ENCODE results near the gene SP140.

DNA sequence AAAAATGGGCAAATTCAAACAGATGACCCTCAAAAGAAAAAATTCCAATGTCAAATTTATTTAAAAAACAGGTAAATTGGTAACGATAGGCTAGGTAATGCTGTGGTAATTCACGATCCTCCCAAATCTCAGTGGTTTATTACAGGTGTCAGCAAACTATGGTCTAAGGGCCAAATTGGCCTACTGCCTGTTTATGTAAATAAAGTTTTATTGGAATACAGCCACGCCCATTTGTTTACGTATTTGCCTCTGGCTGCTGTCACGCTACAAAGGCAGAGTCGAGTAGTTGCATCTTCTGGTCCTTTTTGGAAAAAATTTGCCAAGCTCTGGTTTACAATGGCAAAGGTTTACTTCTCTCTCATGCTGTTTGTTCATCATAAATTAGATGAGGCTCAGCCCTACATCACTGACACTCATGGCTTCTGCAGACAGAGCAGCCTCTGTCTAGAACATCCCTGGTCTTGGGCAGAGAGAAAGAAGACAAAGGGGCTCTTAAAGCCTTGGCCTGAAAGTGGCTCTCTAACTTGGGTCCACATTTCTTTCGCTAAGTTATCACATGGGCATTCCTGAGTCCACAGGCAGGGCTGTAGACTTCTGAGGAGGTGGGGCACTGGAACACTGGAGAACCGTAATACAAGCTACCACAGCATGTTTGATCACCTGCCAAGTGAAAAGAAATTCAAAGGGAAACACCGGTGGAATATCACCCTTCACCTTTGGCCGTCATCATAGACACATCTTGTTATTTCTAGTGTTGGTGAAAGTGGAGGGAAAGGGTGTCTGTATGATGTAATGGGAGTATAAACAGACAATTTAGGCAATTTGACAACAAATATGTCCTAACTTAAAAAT lies 40.6 kb upstream of the SP140 start:
- no peak for TF ChIP-seq EP300 (IDR thresholded peaks at IDR 0.05)
- TF ChIP-seq, protein P1, sequence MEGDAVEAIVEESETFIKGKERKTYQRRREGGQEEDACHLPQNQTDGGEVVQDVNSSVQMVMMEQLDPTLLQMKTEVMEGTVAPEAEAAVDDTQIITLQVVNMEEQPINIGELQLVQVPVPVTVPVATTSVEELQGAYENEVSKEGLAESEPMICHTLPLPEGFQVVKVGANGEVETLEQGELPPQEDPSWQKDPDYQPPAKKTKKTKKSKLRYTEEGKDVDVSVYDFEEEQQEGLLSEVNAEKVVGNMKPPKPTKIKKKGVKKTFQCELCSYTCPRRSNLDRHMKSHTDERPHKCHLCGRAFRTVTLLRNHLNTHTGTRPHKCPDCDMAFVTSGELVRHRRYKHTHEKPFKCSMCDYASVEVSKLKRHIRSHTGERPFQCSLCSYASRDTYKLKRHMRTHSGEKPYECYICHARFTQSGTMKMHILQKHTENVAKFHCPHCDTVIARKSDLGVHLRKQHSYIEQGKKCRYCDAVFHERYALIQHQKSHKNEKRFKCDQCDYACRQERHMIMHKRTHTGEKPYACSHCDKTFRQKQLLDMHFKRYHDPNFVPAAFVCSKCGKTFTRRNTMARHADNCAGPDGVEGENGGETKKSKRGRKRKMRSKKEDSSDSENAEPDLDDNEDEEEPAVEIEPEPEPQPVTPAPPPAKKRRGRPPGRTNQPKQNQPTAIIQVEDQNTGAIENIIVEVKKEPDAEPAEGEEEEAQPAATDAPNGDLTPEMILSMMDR (IDR thresholded peaks at IDR 0.05) = no peak

Data from sigmoid colon (tissue), 4 donors.